H1 (cell line): ENCODE results near the gene ZBTB40. TPM values are rescaled to one million over a fixed set of nuclear protein-coding genes. Genes with fewer than 3 reads are reported as not detected.

Experiments
- CTCF ChIA-PET: fragments of 300-600 bp; sonication (Branson Sonifier 250); formaldehyde crosslinking; loops from one replicate; lab custom pipeline; 2021; ENCODE audit not compliant: partially characterized antibody; lab: Charles Lee
- POLR2A ChIA-PET: fragments of 300-600 bp; sonication (Branson Sonifier 250); formaldehyde crosslinking; loops from one replicate; lab custom pipeline; 2021; ENCODE audit warnings: inconsistent platforms; ENCODE audit not compliant: partially characterized antibody; lab: Charles Lee
- DNase-seq, 2 experiments: peaks; one replicate each; pipeline versions ENCODE4 v3.0.0 to v3.0.0-alpha.2; 2010 to 2022; ENCODE audit warnings: low spot score in 2 of 2, low read depth in 1 of 2, mixed read lengths in 1 of 2
- FAIRE-seq: peaks from 2 replicates; lab custom pipeline; 2011; peaks lifted over from hg19 to GRCh38; lab: Jason Lieb, UNC
- H2AFZ ChIP-seq: 2 replicates; pipeline ENCODE4 v1.8.1; 2012; ENCODE audit warnings: low read length, inconsistent platforms
- H2AK5ac ChIP-seq: 2 replicates; pipeline ENCODE4 v1.6.1; 2013; ENCODE audit warnings: low read depth, low read length
- H2BK120ac ChIP-seq: replicated peaks from 2 replicates; pipeline ENCODE3; 2013; ENCODE audit warnings: low read depth, low read length, inconsistent platforms
- H2BK12ac ChIP-seq: 2 replicates; pipeline ENCODE4 v1.6.1; 2013; ENCODE audit warnings: low read depth, low read length
- H2BK15ac ChIP-seq: 2 replicates; pipeline ENCODE4 v1.6.1; 2013; ENCODE audit warnings: low read length
- H2BK20ac ChIP-seq: 2 replicates; pipeline ENCODE4 v1.6.1; 2013; ENCODE audit warnings: low read length
- H2BK5ac ChIP-seq: 2 replicates; pipeline ENCODE4 v1.6.1; 2013; ENCODE audit warnings: low read depth, low read length
- H3K14ac ChIP-seq: 2 replicates; pipeline ENCODE4 v1.6.1; 2013; ENCODE audit warnings: inconsistent platforms; ENCODE audit not compliant: insufficient read length
- H3K18ac ChIP-seq: 2 replicates; pipeline ENCODE4 v1.6.1; 2013; ENCODE audit warnings: low read length; ENCODE audit errors: extremely low read depth
- H3K23ac ChIP-seq: 2 replicates; pipeline ENCODE4 v1.6.1; 2013; ENCODE audit warnings: inconsistent platforms; ENCODE audit not compliant: insufficient read length
- H3K23me2 ChIP-seq: 2 replicates; pipeline ENCODE4 v1.6.1; 2013; ENCODE audit warnings: low read depth, low read length
- H3K27ac ChIP-seq: 2 replicates; pipeline ENCODE4 v1.6.1; 2011; ENCODE audit warnings: low read depth, low read length, inconsistent platforms
- H3K27me3 ChIP-seq, 4 experiments: replicated peaks in 1 of 4; 1 replicate in 1 of 4; 2 replicates in 3 of 4; pipeline versions ENCODE4 v1.6.1 to v1.8.1; 2011 to 2013; ENCODE audit warnings: low read length in 3 of 4, mild to moderate bottlenecking in 3 of 4, inconsistent platforms in 2 of 4, mixed read lengths in 2 of 4, moderate library complexity in 1 of 4; ENCODE audit not compliant: control insufficient read depth in 3 of 4, insufficient read depth in 3 of 4; ENCODE audit errors: extremely low read depth in 1 of 4
- H3K36me3 ChIP-seq, 4 experiments: 2 replicates each; pipeline versions ENCODE4 v1.6.1 to v1.8.1; 2011 to 2013; ENCODE audit warnings: mild to moderate bottlenecking in 4 of 4, low read length in 3 of 4, moderate library complexity in 2 of 4, control low read depth in 1 of 4, inconsistent platforms in 1 of 4; ENCODE audit not compliant: insufficient read depth in 4 of 4, control insufficient read depth in 2 of 4
- H3K4ac ChIP-seq: replicated peaks from 2 replicates; pipeline ENCODE3; 2013; ENCODE audit warnings: low read length, low read depth, mixed read lengths, inconsistent platforms; ENCODE audit not compliant: insufficient read length
- H3K4me1 ChIP-seq, 4 experiments: replicated peaks in 1 of 4; 1 replicate in 1 of 4; 2 replicates in 3 of 4; pipeline versions ENCODE4 v1.6.1 to v1.8.1; 2011 to 2013; ENCODE audit warnings: low read length in 3 of 4, inconsistent platforms in 2 of 4, mixed read lengths in 1 of 4; ENCODE audit not compliant: insufficient read depth in 4 of 4, control insufficient read depth in 3 of 4
- H3K4me2 ChIP-seq, 2 experiments: 2 replicates each; pipeline versions ENCODE4 v1.6.1 to v1.8.1; 2011 to 2013; ENCODE audit warnings: low read depth in 2 of 2, low read length in 2 of 2, control low read depth in 1 of 2, inconsistent platforms in 1 of 2, mild to moderate bottlenecking in 1 of 2; ENCODE audit not compliant: insufficient read depth in 1 of 2
- H3K4me3 ChIP-seq, 4 experiments: fragments of 200-600, 300-600 bp in 1 of 4; sonication (generic), shearing (Covaris generic), sonication (Bioruptor Twin) in 1 of 4; 2 replicates each; pipeline versions ENCODE4 v1.5.1 to v1.8.1; 2011 to 2016; ENCODE audit warnings: low read length in 4 of 4, low read depth in 3 of 4, control low read depth in 2 of 4, inconsistent platforms in 2 of 4, mild to moderate bottlenecking in 2 of 4, mixed read lengths in 1 of 4, moderate library complexity in 1 of 4; ENCODE audit not compliant: insufficient read depth in 2 of 4; ENCODE audit errors: extremely low read depth in 1 of 4
- H3K56ac ChIP-seq: replicated peaks from 2 replicates; pipeline ENCODE3; 2013; ENCODE audit warnings: low read depth, mild to moderate bottlenecking, mixed read lengths, low read length, inconsistent platforms; ENCODE audit not compliant: insufficient read length
- H3K79me1 ChIP-seq: 2 replicates; pipeline ENCODE4 v1.6.1; 2013; ENCODE audit warnings: low read depth, low read length, control low read depth
- H3K79me2 ChIP-seq, 2 experiments: 2 replicates each; pipeline versions ENCODE4 v1.6.1 to v1.8.1; 2012 to 2013; ENCODE audit warnings: low read length in 2 of 2, mild to moderate bottlenecking in 2 of 2, inconsistent platforms in 1 of 2; ENCODE audit not compliant: insufficient read depth in 2 of 2, control insufficient read depth in 1 of 2
- H3K9ac ChIP-seq, 4 experiments: replicated peaks in 1 of 4; 1 replicate in 1 of 4; 2 replicates in 3 of 4; pipeline versions ENCODE4 v1.6.1 to v1.8.1; 2011 to 2013; ENCODE audit warnings: low read depth in 3 of 4, low read length in 3 of 4, control low read depth in 2 of 4, mild to moderate bottlenecking in 2 of 4, moderate library complexity in 2 of 4, inconsistent platforms in 1 of 4; ENCODE audit errors: extremely low read depth in 1 of 4
- H3K9me3 ChIP-seq, 2 experiments: 2 replicates each; pipeline versions ENCODE4 v1.6.1 to v1.8.1; 2012 to 2013; ENCODE audit warnings: mild to moderate bottlenecking in 2 of 2, moderate library complexity in 2 of 2, control low read depth in 1 of 2, inconsistent platforms in 1 of 2, low read depth in 1 of 2, low read length in 1 of 2, mixed read lengths in 1 of 2; ENCODE audit not compliant: insufficient read depth in 2 of 2
- H4K20me1 ChIP-seq, 2 experiments: replicated peaks in 1 of 2; 2 replicates each; pipeline versions ENCODE3 to v1.8.1; 2011 to 2013; ENCODE audit warnings: inconsistent platforms in 2 of 2, low read length in 2 of 2, mild to moderate bottlenecking in 1 of 2; ENCODE audit not compliant: insufficient read depth in 2 of 2, control insufficient read depth in 1 of 2
- H4K5ac ChIP-seq: 2 replicates; pipeline ENCODE4 v1.6.1; 2013; ENCODE audit warnings: low read length, low read depth, mixed read lengths, inconsistent platforms; ENCODE audit not compliant: insufficient read length
- H4K8ac ChIP-seq: 2 replicates; pipeline ENCODE4 v1.8.0; 2013; ENCODE audit warnings: mild to moderate bottlenecking, moderate library complexity, low read length, inconsistent platforms; ENCODE audit not compliant: insufficient read depth; ENCODE audit errors: extremely low read depth
- H4K91ac ChIP-seq: replicated peaks from 2 replicates; pipeline ENCODE3; 2013; ENCODE audit warnings: low read length, mixed read lengths, inconsistent platforms; ENCODE audit not compliant: insufficient read length
- CBX5 ChIP-seq: fragments of 300-800, 300-1000 bp; sonication (generic); IDR thresholded peaks from 2 replicates; pipeline ENCODE4 v1.7.1; 2016; ENCODE audit warnings: antibody characterized with exemption, low read length, low read depth
- CHD1 ChIP-seq: IDR thresholded peaks from 2 replicates; pipeline ENCODE4 v1.6.1; 2012; ENCODE audit warnings: low read depth, low read length, improper control_type of control experiment
- EZH2 ChIP-seq: fragments of 200-600 bp; sonication (generic); IDR thresholded peaks from 2 replicates; pipeline ENCODE4 v1.7.1; 2012; ENCODE audit warnings: low read depth, mild to moderate bottlenecking, moderate library complexity, low read length, inconsistent platforms; ENCODE audit not compliant: severe bottlenecking
- GABPA ChIP-seq: IDR thresholded peaks from 2 replicates; pipeline ENCODE4 v1.6.1; 2011; ENCODE audit warnings: mild to moderate bottlenecking, low read length, moderate library complexity, borderline replicate concordance; ENCODE audit not compliant: insufficient read depth
- NANOG ChIP-seq: IDR thresholded peaks from 2 replicates; pipeline ENCODE4 v1.6.1; 2011; ENCODE audit warnings: low read length, low read depth, mild to moderate bottlenecking, inconsistent platforms; ENCODE audit not compliant: insufficient read depth, poor library complexity, severe bottlenecking
- NRF1 ChIP-seq: IDR thresholded peaks from 2 replicates; pipeline ENCODE4 v1.6.1; 2011; ENCODE audit warnings: mild to moderate bottlenecking, low read depth, low read length, improper control_type of control experiment
- PHF8 ChIP-seq: fragments of 200-600 bp; sonication (generic); conservative IDR thresholded peaks from 2 replicates; pipeline ENCODE4 v1.7.1; 2012; ENCODE audit warnings: low read depth, mild to moderate bottlenecking, inconsistent platforms, low read length, moderate library complexity
- POLR2A ChIP-seq, 2 experiments: IDR thresholded peaks; 1 replicate in 1 of 2; 2 replicates in 1 of 2; pipeline ENCODE4 v1.6.1; 2011; ENCODE audit warnings: low read depth in 2 of 2, low read length in 2 of 2, mild to moderate bottlenecking in 2 of 2; ENCODE audit errors: control extremely low read depth in 1 of 2
- RFX5 ChIP-seq: IDR thresholded peaks from 2 replicates; pipeline ENCODE4 v1.6.1; 2011; ENCODE audit warnings: low read depth, low read length, improper control_type of control experiment, borderline replicate concordance
- SIRT6 ChIP-seq: IDR thresholded peaks from one replicate; pipeline ENCODE4 v1.7.1; 2012; ENCODE audit warnings: low read length, inconsistent platforms
- SP4 ChIP-seq: IDR thresholded peaks from 2 replicates; pipeline ENCODE4 v1.6.1; 2012; ENCODE audit warnings: low read length, inconsistent platforms
- TBP ChIP-seq: IDR thresholded peaks from 2 replicates; pipeline ENCODE4 v1.6.1; 2011; ENCODE audit warnings: low read depth, low read length, improper control_type of control experiment
- WGBS, 2 experiments: shearing (Covaris generic) in 1 of 2; methylation state at CpG; one replicate each; pipeline versions ENCODE4 v1.1.6 to v1.1.7; 2013 to 2015; ENCODE audit warnings: low lambda C conversion rate in 2 of 2, mixed read lengths in 2 of 2, inconsistent platforms in 1 of 2, low coverage in 1 of 2, missing lambda C conversion rate in 1 of 2; ENCODE audit not compliant: insufficient replicate concordance in 2 of 2, insufficient coverage in 1 of 2, insufficient read length in 1 of 2; ENCODE audit errors: extremely low coverage in 1 of 2, missing lambda C conversion rate in 1 of 2; 5-methylcytosine and 5-hydroxymethylcytosine counted together
- polyA plus RNA-seq, 7 experiments: library from polyadenylated mRNA; depleted of rRNA in 3 of 7; stranded (reverse) in 5 of 7; unstranded in 2 of 7; fragments of >200 nt in 5 of 7; fragments of 200-250 nt in 2 of 7; gene quantifications; 1 replicate in 5 of 7; 2 replicates in 1 of 7; 4 replicates in 1 of 7; pipeline versions ENCODE4 v1.2.1 to v1.2.3, GENCODE V29; 2011 to 2013; ENCODE audit warnings: missing spikeins in 2 of 7, mixed read lengths in 2 of 7
- total RNA-seq: library from RNA; stranded (reverse); fragmentation: NEBNext Ultra II Directional; extraction: Animal tissue kit (Norgen Biotek cat#: 25700); gene quantifications from 2 replicates; pipeline ENCODE4 v1.2.1, GENCODE V29; 2021

Gene ZBTB40
- total and polyA plus RNA-seq, 2 of the 8 experiments (the other 6 are each of a cell fraction or from before 2014, with no cell fraction given): 3.1 to 19.3 TPM

DNA sequence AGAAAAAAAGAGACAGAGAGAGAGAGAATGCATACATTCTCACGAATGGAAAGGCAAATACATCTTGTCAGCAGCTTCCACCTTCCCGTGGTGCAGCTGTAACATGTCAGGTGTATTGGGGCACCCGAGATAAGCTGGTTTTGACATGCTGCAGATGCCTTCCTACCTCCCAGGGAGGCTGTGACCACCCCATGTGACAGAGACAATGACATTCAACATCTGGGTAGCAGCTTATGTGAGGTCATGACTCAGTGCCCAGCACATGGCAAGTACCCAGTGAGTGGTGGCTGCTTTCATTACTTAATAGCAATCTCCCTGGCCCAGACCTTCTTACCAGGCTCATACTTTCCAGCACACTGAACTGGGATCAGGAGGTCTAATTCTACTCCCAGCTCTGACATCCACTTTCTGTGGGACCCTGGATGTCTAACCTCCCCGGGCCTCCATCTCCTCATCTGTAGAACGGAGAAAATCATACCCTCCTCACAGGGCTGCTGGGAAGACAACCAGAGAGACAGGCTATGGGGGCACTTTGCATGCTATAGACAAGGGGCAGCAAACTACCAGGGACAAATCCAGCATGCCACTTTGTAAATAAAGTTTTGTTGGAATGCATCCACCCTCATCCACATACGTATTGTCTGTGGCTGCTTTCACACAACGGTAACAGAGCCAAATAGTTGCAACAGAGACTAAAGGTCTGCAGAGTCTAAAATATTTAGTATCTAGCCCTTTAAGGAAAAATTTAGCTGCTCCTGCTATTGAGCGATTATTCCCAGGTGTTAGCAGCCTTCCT, 38.5 kb upstream of the ZBTB40 start:
- Histone ChIP-seq H3K79me2 (no peaks in the 10 kb centered on the region), H3K18ac (peak overlapping the region; percentile 73; the same call in 1 of the 2 replicates), H2BK12ac (peak overlapping the region; percentile 79; the same call in 1 of the 2 replicates), H3K9me3 (peaks cover 0 to 4% of the 10 kb centered on the region in 2 experiments; a peak in 1 of 4 replicates), H3K27ac (no peak overlapping the region), H3K36me3 (no peaks in the 10 kb centered on the region), H2BK120ac (no peak overlapping the region), H4K91ac (peak overlapping the region; percentile 5), H3K14ac (no peak overlapping the region), H3K27me3 (no peaks in the 10 kb centered on the region), H2BK15ac (peak overlapping the region; percentile 6; the same call in 1 of the 2 replicates), H3K4me2 (peak overlapping the region in 1 of 2 experiments; percentile 1; a peak in 1 of 4 replicates), H3K56ac (no peak overlapping the region), H4K5ac (no peak overlapping the region), H3K4ac (no peak overlapping the region), H4K8ac (no peak overlapping the region), H2AFZ (no peak overlapping the region), H3K9ac (no peak overlapping the region; a peak in 1 of 7 replicates), H3K23ac (no peak overlapping the region), H3K4me3 (no peak overlapping the region), H3K79me1 (no peaks in the 10 kb centered on the region), H3K23me2 (peaks cover 3% of the 10 kb centered on the region; the same call in 1 of the 2 replicates), H3K4me1 (peaks cover 3 to 12% (median 5%) of the 10 kb centered on the region in 4 experiments; a peak in 5 of 7 replicates), H2BK20ac (0 out of 2 replicates have a peak overlapping the region, but pooled peaks have one; percentile 66), H4K20me1 (no peaks in the 10 kb centered on the region), H2BK5ac (peak overlapping the region; percentile 61; the same call in 1 of the 2 replicates), H2AK5ac (no peak overlapping the region; the same call in 1 of the 2 replicates)
- FAIRE-seq: no peak
- no peak for DNase-seq
- WGBS, 2 experiments: 81% methylated on average over 8 of the region's 8 CpGs; no CpG with 5 or more reads in 1 of the 2 experiments
- ChIA-PET POLR2A (interaction anchor here (0.6 to 1.3 kb wide), 2 partner anchors 9 to 276 kb away, joined by 4 to 5 read pairs; no protein-coding TSS in a partner anchor), CTCF (interaction anchor here (0.8 to 10.8 kb wide), 7 partner anchors 18 to 308 kb away, joined by 3 to 149 read pairs (median 4); no protein-coding TSS in a partner anchor)
- TF ChIP-seq NANOG: no peak
- TF ChIP-seq SP4: no peak
- no peak for TF ChIP-seq EZH2
- TF ChIP-seq NRF1: no peak
- TF ChIP-seq CBX5: no peak
- no peak for TF ChIP-seq PHF8
- no peak for TF ChIP-seq TBP
- TF ChIP-seq GABPA: no peak
- no peak for TF ChIP-seq POLR2A (IDR thresholded peaks at IDR 0.05; ENCODE audit: control extremely low read depth in 1 of 2, low read depth in 2 of 2, low read length in 2 of 2)
- TF ChIP-seq SIRT6: no peak
- no peak for TF ChIP-seq CHD1
- no peak for TF ChIP-seq RFX5
